CD4-positive, alpha-beta T cell (primary cell): Measurements from ENCODE around the gene THOC5. TPM values are rescaled to one million over a fixed set of nuclear protein-coding genes. Genes with fewer than 3 reads are reported as not detected.

Experiments used
- ATAC-seq: fragments of 200-7000 bp; cut with Tn5 transposase; one replicate; pipeline ENCODE4 v1.10.0; 2022; ENCODE audit warnings: mild to moderate bottlenecking; ENCODE audit not compliant: poor library complexity
- CTCF ChIA-PET: fragments of 350-600 bp; sonication (Branson Sonifier 250); formaldehyde crosslinking; loops from one replicate; lab custom pipeline; 2021; ENCODE audit warnings: antibody characterized with exemption, inconsistent platforms; lab: Charles Lee
- POLR2A ChIA-PET: fragments of 350-600 bp; sonication (Branson Sonifier 250); formaldehyde crosslinking; loops from one replicate; lab custom pipeline; 2021; ENCODE audit warnings: antibody characterized with exemption, inconsistent platforms; lab: Charles Lee
- DNase-seq, 14 experiments: peaks; one replicate each; pipeline ENCODE4 v3.0.0-alpha.2; 2013 to 2020; ENCODE audit warnings: mixed read lengths in 2 of 14
- H3K27ac ChIP-seq, 2 donors: one replicate each; pipeline versions ENCODE4 v1.5.1 to v1.7.0; 2013; ENCODE audit warnings: low read length in 2 of 2, low read depth in 1 of 2, mild to moderate bottlenecking in 1 of 2
- H3K27me3 ChIP-seq, 2 experiments: 1 replicate in 1 of 2; 2 replicates in 1 of 2; pipeline versions ENCODE4 v1.6.1 to v1.7.0; 2013; ENCODE audit warnings: low read length in 2 of 2, control low read depth in 1 of 2, mild to moderate bottlenecking in 1 of 2, moderate library complexity in 1 of 2; ENCODE audit not compliant: insufficient read depth in 2 of 2, control insufficient read depth in 1 of 2
- H3K36me3 ChIP-seq: one replicate; pipeline ENCODE4 v1.6.1; 2013; ENCODE audit warnings: low read length, control low read depth; ENCODE audit not compliant: insufficient read depth
- H3K4me1 ChIP-seq: one replicate; pipeline ENCODE4 v1.6.1; 2013; ENCODE audit warnings: low read length, control low read depth; ENCODE audit not compliant: insufficient read depth
- H3K4me3 ChIP-seq: one replicate; pipeline ENCODE4 v1.5.1; 2013; ENCODE audit warnings: mild to moderate bottlenecking, low read length, moderate library complexity
- H3K9me3 ChIP-seq, 2 experiments: 1 replicate in 1 of 2; 2 replicates in 1 of 2; pipeline versions ENCODE4 v1.6.1 to v1.7.0; 2013; ENCODE audit warnings: low read length in 2 of 2, mild to moderate bottlenecking in 2 of 2, control low read depth in 1 of 2, moderate library complexity in 1 of 2; ENCODE audit not compliant: control insufficient read depth in 1 of 2, insufficient read depth in 1 of 2
- H3K27ac Mint-ChIP-seq: one replicate; pipeline ENCODE4 v1.8.0; 2020; ENCODE audit warnings: mixed read lengths
- H3K27me3 Mint-ChIP-seq: one replicate; pipeline ENCODE4 v1.8.0; 2021; ENCODE audit warnings: mixed read lengths
- H3K36me3 Mint-ChIP-seq: one replicate; pipeline ENCODE4 v1.8.0; 2021; ENCODE audit warnings: low read depth, mixed read lengths
- H3K4me1 Mint-ChIP-seq: one replicate; pipeline ENCODE4 v1.8.0; 2021; ENCODE audit warnings: low read depth, mixed read lengths
- H3K4me3 Mint-ChIP-seq: one replicate; pipeline ENCODE4 v1.8.0; 2020; ENCODE audit warnings: mild to moderate bottlenecking, mixed read lengths
- H3K9me3 Mint-ChIP-seq: one replicate; pipeline ENCODE4 v1.8.0; 2020; ENCODE audit warnings: mixed read lengths
- intact Hi-C, 2 experiments: fragments of 100-400 bp; cut with DNase I in 1 of 2; cut with micrococcal nuclease in 1 of 2; formaldehyde crosslinking; loops; one replicate each; pipeline versions ENCODE4 v1.15.1 to v1.9.0; 2023 to 2025; cut with DNase I, micrococcal nuclease
- total RNA-seq, 174 experiments: library from RNA in 2 of 174; stranded (reverse) in 2 of 174; gene quantifications; one replicate each; pipeline ENCODE4 v1.2.3 and lab custom pipeline; 2021 to 2026
- TF ChIP-seq, protein P1 (sequence below): fragments of 200-600 bp; IDR thresholded peaks from one replicate; pipeline ENCODE4 v1.8.0; 2022; ENCODE audit warnings: antibody characterized with exemption, mild to moderate bottlenecking

The THOC5 gene
- total RNA-seq, 2 experiments from 2014 or later: 27.1 to 32.9 TPM

DNA sequence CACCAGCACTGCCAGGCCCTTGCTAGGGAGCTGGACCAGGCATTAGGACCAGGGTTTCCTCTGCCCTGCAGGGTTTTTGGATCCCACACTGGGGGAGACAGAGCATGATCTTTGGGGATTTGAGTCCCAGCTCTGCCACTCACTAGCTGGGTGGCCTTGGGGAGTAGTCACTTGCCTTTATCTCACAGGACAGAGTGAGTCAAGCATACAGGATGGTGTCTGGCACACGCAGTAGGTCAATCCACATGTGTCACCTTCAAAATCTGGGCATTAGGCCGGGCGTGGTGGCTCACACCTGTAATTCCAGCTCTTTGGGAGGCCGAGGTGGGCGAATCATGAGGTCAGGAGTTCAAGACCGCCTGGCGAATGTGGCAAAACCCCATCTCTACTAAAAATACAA lies 70.8 kb downstream of the THOC5 start:
- no peak for DNase-seq
- peaks cover 22% of the 10 kb centered on the region for H3K4me1 ChIP-seq
- Mint-ChIP-seq H3K9me3 (no peaks in the 10 kb centered on the region), H3K27me3 (peaks cover 38% of the 10 kb centered on the region), H3K27ac (no peak overlapping the region), H3K4me1 (peaks cover 19% of the 10 kb centered on the region), H3K36me3 (no peaks in the 10 kb centered on the region), H3K4me3 (no peak overlapping the region)
- TF ChIP-seq, protein P1, sequence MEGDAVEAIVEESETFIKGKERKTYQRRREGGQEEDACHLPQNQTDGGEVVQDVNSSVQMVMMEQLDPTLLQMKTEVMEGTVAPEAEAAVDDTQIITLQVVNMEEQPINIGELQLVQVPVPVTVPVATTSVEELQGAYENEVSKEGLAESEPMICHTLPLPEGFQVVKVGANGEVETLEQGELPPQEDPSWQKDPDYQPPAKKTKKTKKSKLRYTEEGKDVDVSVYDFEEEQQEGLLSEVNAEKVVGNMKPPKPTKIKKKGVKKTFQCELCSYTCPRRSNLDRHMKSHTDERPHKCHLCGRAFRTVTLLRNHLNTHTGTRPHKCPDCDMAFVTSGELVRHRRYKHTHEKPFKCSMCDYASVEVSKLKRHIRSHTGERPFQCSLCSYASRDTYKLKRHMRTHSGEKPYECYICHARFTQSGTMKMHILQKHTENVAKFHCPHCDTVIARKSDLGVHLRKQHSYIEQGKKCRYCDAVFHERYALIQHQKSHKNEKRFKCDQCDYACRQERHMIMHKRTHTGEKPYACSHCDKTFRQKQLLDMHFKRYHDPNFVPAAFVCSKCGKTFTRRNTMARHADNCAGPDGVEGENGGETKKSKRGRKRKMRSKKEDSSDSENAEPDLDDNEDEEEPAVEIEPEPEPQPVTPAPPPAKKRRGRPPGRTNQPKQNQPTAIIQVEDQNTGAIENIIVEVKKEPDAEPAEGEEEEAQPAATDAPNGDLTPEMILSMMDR: no peak
- POLR2A ChIA-PET: no interaction called here
- intact Hi-C loops: no loop called here
- peaks cover 0 to 18% of the 10 kb centered on the region in 2 experiments for H3K9me3 ChIP-seq
- no peak for ATAC-seq
- H3K27me3 ChIP-seq: peaks cover 38% of the 10 kb centered on the region in 2 experiments
- H3K27ac ChIP-seq: no peak overlapping the region
- H3K36me3 ChIP-seq: no peaks in the 10 kb centered on the region
- CTCF ChIA-PET: no interaction called here
- no peak overlapping the region for H3K4me3 ChIP-seq

DNA sequence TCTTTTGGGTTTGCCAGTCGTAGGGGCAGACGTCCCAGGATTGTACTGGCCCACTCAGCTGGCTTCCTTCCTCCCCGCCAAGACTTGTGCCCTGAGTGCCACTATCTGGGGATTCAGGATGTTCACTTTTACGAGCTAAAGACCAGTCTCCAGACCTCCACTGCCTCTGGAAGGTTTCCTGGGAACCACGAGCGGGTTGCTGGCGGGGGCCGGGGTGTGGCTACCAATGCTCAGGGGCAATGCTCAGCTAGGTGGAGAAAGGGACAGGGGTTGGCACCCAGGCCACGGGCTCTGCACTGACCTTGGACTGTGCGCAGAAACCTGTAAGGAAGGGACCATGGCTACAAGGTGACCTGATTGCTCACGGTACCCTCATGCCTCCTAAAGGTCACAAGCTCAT lies 71.3 kb downstream of the THOC5 start:
- H3K4me3 Mint-ChIP-seq: no peak overlapping the region
- H3K27me3 ChIP-seq: peaks cover 42 to 43% of the 10 kb centered on the region in 2 experiments

DNA sequence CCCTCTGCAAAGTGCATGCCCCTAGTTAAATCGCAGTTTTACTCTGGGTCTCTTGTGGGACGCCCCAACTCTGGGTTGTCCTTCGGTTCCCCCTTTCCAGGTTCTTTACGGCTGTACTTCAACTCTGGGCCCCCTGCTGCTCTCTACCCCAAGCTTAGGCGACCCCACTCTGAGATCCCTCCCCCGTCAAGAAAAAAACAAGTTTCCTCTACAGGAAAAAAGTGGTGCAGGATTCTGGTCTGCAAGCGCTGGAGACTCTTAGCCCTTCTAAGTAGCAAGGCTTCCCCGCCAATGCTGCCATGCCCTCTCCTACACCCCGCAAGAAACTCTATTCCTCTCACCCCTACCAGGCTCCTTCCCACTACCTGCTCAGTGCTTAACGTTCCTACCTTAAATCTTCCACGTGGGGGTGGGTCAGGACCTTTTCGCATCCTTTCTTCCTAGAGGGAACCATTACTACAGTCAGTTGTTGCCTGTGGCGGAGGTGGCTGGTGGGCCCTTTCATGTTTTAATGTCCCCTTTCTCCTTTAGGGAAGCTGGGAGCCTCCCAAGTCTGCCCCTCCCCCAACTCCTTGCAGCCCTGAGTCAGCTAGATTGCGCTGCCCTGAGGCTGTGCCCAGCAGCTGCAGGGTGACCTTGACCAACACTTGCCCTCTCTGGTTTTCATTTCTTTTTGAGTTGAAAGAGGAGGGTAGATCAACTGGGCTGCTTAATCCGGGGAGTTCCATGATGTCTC lies 72.1 kb downstream of the THOC5 start:
- CTCF ChIA-PET: no interaction called here
- Histone ChIP-seq H3K36me3 (no peaks in the 10 kb centered on the region), H3K4me3 (peak overlapping the region; percentile 37), H3K27ac (no peak overlapping the region), H3K9me3 (peaks cover 0 to 18% of the 10 kb centered on the region in 2 experiments), H3K4me1 (peaks cover 22% of the 10 kb centered on the region), H3K27me3 (peaks cover 44 to 45% of the 10 kb centered on the region in 2 experiments)
- intact Hi-C loops: no loop called here
- POLR2A ChIA-PET: no interaction called here
- ATAC-seq: no peak
- no peaks in the 10 kb centered on the region for H3K36me3 Mint-ChIP-seq
- no peak for DNase-seq
- peaks cover 19% of the 10 kb centered on the region for H3K4me1 Mint-ChIP-seq
- TF ChIP-seq, protein P1: no peak
- H3K4me3 Mint-ChIP-seq: peak overlapping the region; percentile 15
- peaks cover 51% of the 10 kb centered on the region for H3K27me3 Mint-ChIP-seq
- no peak overlapping the region for H3K27ac Mint-ChIP-seq
- no peaks in the 10 kb centered on the region for H3K9me3 Mint-ChIP-seq

More for the DNA sequence above, 71.3 kb downstream of the THOC5 start:
- CTCF ChIA-PET: no interaction called here
- peaks cover 19% of the 10 kb centered on the region for H3K4me1 Mint-ChIP-seq
- peaks cover 43% of the 10 kb centered on the region for H3K27me3 Mint-ChIP-seq
- TF ChIP-seq, protein P1: no peak
- ATAC-seq (no peak), DNase-seq (no peak)
- intact Hi-C loops: no loop called here
- H3K36me3 ChIP-seq: no peaks in the 10 kb centered on the region
- no peaks in the 10 kb centered on the region for H3K36me3 Mint-ChIP-seq
- POLR2A ChIA-PET: no interaction called here
- H3K27ac ChIP-seq: no peak overlapping the region
- H3K4me3 ChIP-seq: no peak overlapping the region
- peaks cover 22% of the 10 kb centered on the region for H3K4me1 ChIP-seq
- peaks cover 0 to 18% of the 10 kb centered on the region in 2 experiments for H3K9me3 ChIP-seq
- no peak overlapping the region for H3K27ac Mint-ChIP-seq
- no peaks in the 10 kb centered on the region for H3K9me3 Mint-ChIP-seq
